Fibroblast of skin of left biceps (primary cell): ENCODE results near the gene PHKA2.

Experiments
- DNase-seq, 2 experiments: peaks; one replicate each; pipeline ENCODE4 v3.0.0-alpha.2; 2013; ENCODE audit warnings: low read depth in 2 of 2

Gene PHKA2

GRCh38 chrX:18889346-18890048 lies 94.4 kb downstream of the PHKA2 start:
- no peak for DNase-seq

GRCh38 chrX:18888281-18888680 lies 95.6 kb downstream of the PHKA2 start:
- no peak for DNase-seq

- no peak for DNase-seq
Measured at GRCh38 chrX:18887825-18888212, 96.1 kb downstream of the PHKA2 start.

GRCh38 chrX:18887177-18887824 lies 96.6 kb downstream of the PHKA2 start:
- DNase-seq: no peak

GRCh38 chrX:18886344-18887161 lies 97.4 kb downstream of the PHKA2 start:
- no peak for DNase-seq

- DNase-seq: no peak
Measured at GRCh38 chrX:18886005-18886343, 97.9 kb downstream of the PHKA2 start.

- peak in 1 of 2 experiments; percentile 6 for DNase-seq
Measured at GRCh38 chrX:18885328-18886004, 98.4 kb downstream of the PHKA2 start.

GRCh38 chrX:18884916-18885315 lies 99.0 kb downstream of the PHKA2 start:
- DNase-seq: no peak

GRCh38 chrX:18883961-18884765 lies 99.8 kb downstream of the PHKA2 start:
- no peak for DNase-seq

- no peak for DNase-seq
Measured at GRCh38 chrX:18883234-18883960, 100.5 kb downstream of the PHKA2 start.

- DNase-seq: no peak
Measured at GRCh38 chrX:18879144-18879543, 104.8 kb downstream of the PHKA2 start.

- no peak for DNase-seq
Measured at GRCh38 chrX:18877469-18877868, 106.4 kb downstream of the PHKA2 start.

GRCh38 chrX:18875256-18875878 lies 108.5 kb downstream of the PHKA2 start:
- DNase-seq: no peak

- DNase-seq: no peak
Measured at GRCh38 chrX:18874560-18875255, 109.2 kb downstream of the PHKA2 start.

GRCh38 chrX:18873836-18874235 lies 110.1 kb downstream of the PHKA2 start:
- no peak for DNase-seq

GRCh38 chrX:18873189-18873791 lies 110.6 kb downstream of the PHKA2 start:
- peak; percentile 24 to 43 for DNase-seq

GRCh38 chrX:18872621-18873020 lies 111.3 kb downstream of the PHKA2 start:
- no peak for DNase-seq

- DNase-seq: no peak
Measured at GRCh38 chrX:18871970-18872369, 111.9 kb downstream of the PHKA2 start.
